ENCODE results near the gene NUP210.

- TF ChIP-seq YY1 (IDR thresholded peaks at IDR 0.05; ENCODE audit: insufficient read depth, insufficient read length) (no peak), ZNF274 (IDR thresholded peaks at IDR 0.05; ENCODE audit: low read depth, low read length) (no peak)
Measured at GRCh38 chr3:13362551-13362950, 57.6 kb downstream of the NUP210 start.
